ENCODE measurements around the gene HGFAC. TPM values are rescaled to one million over a fixed set of nuclear protein-coding genes. Genes with fewer than 3 reads are reported as not detected.

HGFAC gene
- polyA plus RNA-seq, 1 of the 3 experiments (the other 2 are of a cell fraction) = 0.43 TPM

DNA sequence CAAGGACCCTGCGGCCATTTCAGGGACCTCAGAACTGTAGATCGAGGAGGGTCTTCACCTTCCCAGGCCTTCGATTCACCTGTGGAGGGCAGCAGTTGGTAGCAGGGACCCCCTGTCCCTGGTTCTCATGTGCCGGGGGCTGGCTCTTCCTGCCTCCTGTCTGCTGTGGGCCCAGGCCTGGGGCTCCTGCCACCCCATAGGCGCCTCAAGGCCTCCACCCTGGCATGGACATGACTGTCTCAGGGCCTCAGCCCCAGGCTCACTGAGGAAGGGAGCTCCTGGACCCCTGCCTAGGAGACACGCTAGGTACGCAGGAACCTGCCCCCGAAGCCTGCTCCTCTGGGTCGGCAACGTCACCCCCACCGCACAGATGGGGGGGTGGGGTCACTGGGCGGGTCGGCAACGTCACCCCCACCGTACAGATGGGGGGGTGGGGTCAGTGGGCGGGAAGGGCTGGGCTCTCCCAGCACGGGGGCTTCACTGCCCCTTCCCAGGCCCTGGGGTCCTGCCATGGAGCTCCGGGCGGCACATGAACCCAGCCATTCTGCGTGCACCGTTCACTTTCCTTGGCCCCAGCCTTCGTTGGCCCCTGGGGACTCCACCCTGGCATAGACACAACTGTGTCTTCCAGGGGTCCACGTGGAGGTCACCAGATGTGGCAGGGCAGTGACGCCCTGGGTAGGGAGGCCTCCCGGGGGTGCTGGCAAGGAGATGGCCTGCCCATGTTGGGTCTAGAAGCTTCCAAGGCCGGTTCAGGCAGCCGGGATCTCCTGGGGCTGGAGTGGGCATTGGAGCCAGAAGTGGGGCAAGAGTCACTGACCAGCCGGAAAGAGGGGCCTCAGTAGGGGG lies 3.5 kb upstream of the HGFAC start:
- Histone ChIP-seq H3K4me2 (no peak overlapping the region), H3K4me1 (ENCODE audit: control insufficient read depth in 1 of 2, insufficient read depth in 2 of 2, low read depth in 1 of 2, low read length in 1 of 2) (peaks cover 4 to 13% of the 10 kb centered on the region in 2 experiments; a peak in 3 of 4 replicates), H3K9ac (no peak overlapping the region), H3K36me3 (replicated peaks in 1 of 2; ENCODE audit: control insufficient read depth in 1 of 2, insufficient read depth in 2 of 2, low read length in 1 of 2) (no peaks in the 10 kb centered on the region), H3K27ac (ENCODE audit: low read depth in 2 of 2, low read length in 1 of 2) (no peak overlapping the region), H3K9me2 (no peaks in the 10 kb centered on the region), H4K20me1 (ENCODE audit: insufficient read depth) (no peaks in the 10 kb centered on the region), H3K4me3 (ENCODE audit: low read depth in 2 of 2, low read length in 1 of 2) (no peak overlapping the region), H3K9me3 (no peaks in the 10 kb centered on the region), H2AFZ (ENCODE audit: low read depth) (no peak overlapping the region), H3F3A (replicated peaks; ENCODE audit: insufficient read depth) (no peaks in the 10 kb centered on the region), H3K79me2 (ENCODE audit: insufficient read depth) (no peaks in the 10 kb centered on the region), H3K27me3 (ENCODE audit: insufficient read depth) (no peaks in the 10 kb centered on the region)
- 100% methylated on average over 5 of the region's 28 CpGs for WGBS (ENCODE audit: low lambda C conversion rate)
- TF ChIP-seq RXRA (IDR thresholded peaks at IDR 0.05; ENCODE audit: borderline replicate concordance, low read depth) (no peak), IRF3 (IDR thresholded peaks at IDR 0.05; ENCODE audit: low read depth, low read length) (no peak), CHD2 (IDR thresholded peaks at IDR 0.05; ENCODE audit: low read length, partially characterized antibody) (no peak), RFX5 (IDR thresholded peaks at IDR 0.05; ENCODE audit: low read length) (no peak), JUND (IDR thresholded peaks at IDR 0.05) (no peak), EZH2phosphoT487 (IDR thresholded peaks at IDR 0.05; ENCODE audit: borderline replicate concordance, low read depth) (no peak), MEF2A (IDR thresholded peaks at IDR 0.05; ENCODE audit: borderline replicate concordance, low read depth) (no peak), FOSL2 (IDR thresholded peaks at IDR 0.05; ENCODE audit: borderline replicate concordance, low read depth) (no peak), TCF12 (IDR thresholded peaks at IDR 0.05) (no peak), RCOR1 (IDR thresholded peaks at IDR 0.05; ENCODE audit: low read length) (no peak)
- TF ChIP-seq, protein P1, sequence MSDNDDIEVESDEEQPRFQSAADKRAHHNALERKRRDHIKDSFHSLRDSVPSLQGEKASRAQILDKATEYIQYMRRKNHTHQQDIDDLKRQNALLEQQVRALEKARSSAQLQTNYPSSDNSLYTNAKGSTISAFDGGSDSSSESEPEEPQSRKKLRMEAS (IDR thresholded peaks at IDR 0.05; ENCODE audit: low read depth) = no peak
- ChIA-PET CTCF (interaction anchor here (1.0 to 12.3 kb wide), 6 partner anchors 8 to 92 kb away, joined by 3 to 142 read pairs (median 4); no protein-coding TSS in a partner anchor), POLR2A (no interaction called here)
- no peak for DNase-seq

- TF ChIP-seq RAD21 (IDR thresholded peaks at IDR 0.05; ENCODE audit: low read length) (no peak), EZH2phosphoT487 (IDR thresholded peaks at IDR 0.05; ENCODE audit: borderline replicate concordance, low read depth) (no peak), EP300 (IDR thresholded peaks at IDR 0.05; ENCODE audit: borderline replicate concordance in 1 of 2, low read depth in 1 of 2, low read length in 1 of 2) (no peak), TAF1 (IDR thresholded peaks at IDR 0.05; ENCODE audit: borderline replicate concordance, low read depth, low read length) (no peak)
- no peak for DNase-seq
- Histone ChIP-seq H3K9me3 (no peaks in the 10 kb centered on the region), H3K79me2 (ENCODE audit: insufficient read depth) (no peaks in the 10 kb centered on the region), H3K36me3 (replicated peaks in 1 of 2; ENCODE audit: control insufficient read depth in 1 of 2, insufficient read depth in 2 of 2, low read length in 1 of 2) (no peaks in the 10 kb centered on the region), H3K4me2 (no peak overlapping the region), H3K9me2 (no peaks in the 10 kb centered on the region), H3F3A (replicated peaks; ENCODE audit: insufficient read depth) (no peaks in the 10 kb centered on the region), H3K4me3 (ENCODE audit: low read depth in 2 of 2, low read length in 1 of 2) (no peak overlapping the region), H3K4me1 (ENCODE audit: control insufficient read depth in 1 of 2, insufficient read depth in 2 of 2, low read depth in 1 of 2, low read length in 1 of 2) (peaks cover 4 to 13% of the 10 kb centered on the region in 2 experiments; a peak in 3 of 4 replicates), H4K20me1 (ENCODE audit: insufficient read depth) (no peaks in the 10 kb centered on the region), H3K27ac (ENCODE audit: low read depth in 2 of 2, low read length in 1 of 2) (no peak overlapping the region), H2AFZ (ENCODE audit: low read depth) (no peak overlapping the region), H3K27me3 (ENCODE audit: insufficient read depth) (no peaks in the 10 kb centered on the region), H3K9ac (no peak overlapping the region)
- ChIA-PET POLR2A (no interaction called here), CTCF (interaction anchor here (1.0 to 12.3 kb wide), 4 partner anchors 9 to 332 kb away, joined by 3 to 142 read pairs (median 6); no protein-coding TSS in a partner anchor)
- WGBS (ENCODE audit: low lambda C conversion rate) = 90% methylated on average over 7 of the region's 10 CpGs
These were observed 3.0 kb upstream of the HGFAC start for GRCh38 chr4:3438847-3439180.
